ENCODE measurements around the gene FBH1.

The FBH1 gene

DNA sequence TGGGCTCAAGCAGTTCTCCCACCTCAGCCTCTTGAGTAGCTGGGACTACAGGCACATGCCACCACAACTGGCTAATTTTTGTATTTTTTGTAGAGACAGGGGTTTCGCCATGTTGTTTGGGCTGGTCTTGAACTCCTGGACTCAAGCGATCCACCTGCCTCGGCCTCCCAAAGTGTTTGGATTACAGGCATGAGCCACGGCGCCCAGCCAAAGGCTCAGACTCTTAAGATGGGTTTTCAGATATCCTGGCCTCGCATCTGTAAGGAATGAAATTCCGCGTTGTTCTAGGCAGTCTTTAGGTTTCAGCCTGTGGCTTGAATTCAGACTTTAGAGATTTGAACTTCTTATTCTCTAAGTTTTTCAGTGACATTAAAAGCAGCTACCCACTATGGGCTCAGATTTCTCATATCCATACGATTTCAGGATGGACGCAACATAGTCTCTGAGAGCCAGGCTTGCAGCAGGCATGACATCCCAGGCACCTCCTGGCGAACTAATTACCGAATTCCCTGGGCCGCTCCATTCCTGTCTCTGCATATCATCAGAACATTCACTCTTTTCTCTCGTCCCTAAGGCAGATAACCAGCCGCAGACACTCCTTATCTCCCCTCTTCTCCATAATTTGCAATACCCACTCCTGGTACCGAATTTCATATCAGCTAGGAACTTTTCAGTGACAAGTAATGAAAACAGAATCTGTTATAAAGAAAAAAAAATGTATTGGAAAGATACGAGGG, 57.6 kb downstream of the FBH1 start:
- Mint-ChIP-seq H3K27ac (no peak overlapping the region), H3K4me3 (no peak overlapping the region), H3K4me1 (ENCODE audit: low read depth) (peaks cover 5% of the 10 kb centered on the region), H3K36me3 (peaks cover 2% of the 10 kb centered on the region), H3K9me3 (ENCODE audit: low read depth) (no peaks in the 10 kb centered on the region), H3K27me3 (no peaks in the 10 kb centered on the region)

DNA sequence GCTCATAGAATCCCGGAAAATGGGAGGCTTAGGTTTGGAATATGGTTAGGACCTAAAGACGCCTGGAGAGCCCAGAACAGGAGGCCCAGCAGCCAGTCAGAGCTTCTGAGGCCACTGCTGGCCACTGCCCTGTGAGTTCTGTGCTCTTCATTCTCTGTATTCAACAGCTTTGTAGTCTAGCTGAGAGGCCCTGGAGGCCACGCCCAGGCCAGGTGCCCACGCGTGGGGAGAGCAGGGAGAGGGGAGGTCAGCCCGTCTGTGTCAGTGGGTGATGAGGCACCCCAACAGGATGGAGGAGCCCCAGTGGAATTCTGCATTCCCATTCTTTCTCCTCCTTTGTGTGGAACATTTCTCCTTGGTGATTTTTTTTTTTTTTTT, 58.2 kb downstream of the FBH1 start:
- Mint-ChIP-seq H3K4me1 (ENCODE audit: low read depth) (peaks cover 5% of the 10 kb centered on the region), H3K9me3 (ENCODE audit: low read depth) (no peaks in the 10 kb centered on the region), H3K4me3 (no peak overlapping the region), H3K27ac (no peak overlapping the region), H3K36me3 (peaks cover 4% of the 10 kb centered on the region), H3K27me3 (no peaks in the 10 kb centered on the region)

DNA sequence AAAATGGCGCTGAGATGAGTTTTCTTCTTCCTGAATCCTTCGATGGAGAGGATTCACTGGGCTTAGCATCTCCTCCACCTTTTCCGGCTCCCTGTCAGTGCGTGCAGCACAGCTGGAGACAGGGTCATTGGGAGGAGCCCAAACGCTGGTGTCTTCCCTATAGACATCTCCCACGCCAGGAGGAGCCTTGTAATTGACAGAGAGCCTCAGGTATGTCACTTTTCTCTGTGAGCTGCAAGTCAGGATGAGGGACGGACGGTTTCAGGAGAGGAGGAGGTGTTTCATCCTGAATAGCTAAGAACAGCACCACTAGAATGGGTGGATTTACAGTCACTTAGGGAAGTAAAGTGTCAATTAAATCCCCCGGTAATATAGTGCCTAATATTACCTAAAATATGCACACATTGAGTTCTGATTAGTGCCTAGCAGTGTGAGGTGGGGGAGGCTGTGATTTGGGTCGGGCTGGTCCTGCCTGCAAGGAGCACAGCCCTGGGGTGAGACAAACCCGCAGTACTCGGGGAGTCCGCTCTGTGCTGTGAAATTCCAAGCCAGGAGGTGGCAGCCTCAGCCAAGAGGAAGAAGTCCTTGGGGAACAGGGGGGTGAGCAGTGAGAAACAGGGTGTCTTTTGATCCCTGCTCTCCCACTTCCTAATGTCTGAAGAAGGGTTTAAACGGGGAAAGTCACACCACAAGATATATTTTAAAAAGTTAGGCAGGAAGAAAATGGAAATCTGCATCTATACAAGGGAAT, 59.1 kb downstream of the FBH1 start:
- Mint-ChIP-seq H3K27me3 (no peaks in the 10 kb centered on the region), H3K4me1 (ENCODE audit: low read depth) (peaks cover 5% of the 10 kb centered on the region), H3K27ac (peak overlapping the region; percentile 50)

DNA sequence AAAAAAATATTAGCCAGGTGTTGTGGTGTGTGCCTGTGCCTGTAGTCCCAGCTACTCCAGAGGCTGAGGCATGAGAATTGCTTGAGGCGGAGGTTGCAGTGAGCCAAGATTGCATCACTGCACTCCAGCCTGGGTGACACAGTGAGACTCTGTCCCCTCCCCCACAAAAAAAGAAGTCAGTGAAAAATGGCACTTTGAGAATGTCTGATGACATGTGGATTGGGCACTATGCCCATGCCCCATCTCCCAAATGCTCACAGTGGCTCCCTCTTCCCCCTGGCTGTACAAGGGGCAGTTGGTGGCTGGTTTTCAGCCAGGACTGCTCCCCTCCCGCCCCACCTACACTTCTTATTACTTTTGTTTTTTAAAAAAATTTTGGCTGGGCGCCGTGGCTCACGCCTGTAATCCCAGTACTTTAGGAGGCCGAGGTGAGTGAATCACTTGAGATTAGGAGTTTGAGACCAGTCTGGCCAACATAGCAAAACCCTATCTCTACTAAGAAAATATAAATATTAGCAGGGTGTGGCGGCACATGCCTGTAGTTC, 61.2 kb downstream of the FBH1 start:
- Mint-ChIP-seq H3K4me1 (ENCODE audit: low read depth) (peaks cover under 1% of the 10 kb centered on the region), H3K36me3 (peaks cover 4% of the 10 kb centered on the region), H3K27ac (no peak overlapping the region), H3K9me3 (ENCODE audit: low read depth) (no peaks in the 10 kb centered on the region), H3K4me3 (no peak overlapping the region), H3K27me3 (no peaks in the 10 kb centered on the region)

More for the DNA sequence above, 59.1 kb downstream of the FBH1 start:
- H3K4me3 Mint-ChIP-seq = no peak overlapping the region
- H3K9me3 Mint-ChIP-seq (ENCODE audit: low read depth) = no peaks in the 10 kb centered on the region
- peaks cover 4% of the 10 kb centered on the region for H3K36me3 Mint-ChIP-seq

DNA sequence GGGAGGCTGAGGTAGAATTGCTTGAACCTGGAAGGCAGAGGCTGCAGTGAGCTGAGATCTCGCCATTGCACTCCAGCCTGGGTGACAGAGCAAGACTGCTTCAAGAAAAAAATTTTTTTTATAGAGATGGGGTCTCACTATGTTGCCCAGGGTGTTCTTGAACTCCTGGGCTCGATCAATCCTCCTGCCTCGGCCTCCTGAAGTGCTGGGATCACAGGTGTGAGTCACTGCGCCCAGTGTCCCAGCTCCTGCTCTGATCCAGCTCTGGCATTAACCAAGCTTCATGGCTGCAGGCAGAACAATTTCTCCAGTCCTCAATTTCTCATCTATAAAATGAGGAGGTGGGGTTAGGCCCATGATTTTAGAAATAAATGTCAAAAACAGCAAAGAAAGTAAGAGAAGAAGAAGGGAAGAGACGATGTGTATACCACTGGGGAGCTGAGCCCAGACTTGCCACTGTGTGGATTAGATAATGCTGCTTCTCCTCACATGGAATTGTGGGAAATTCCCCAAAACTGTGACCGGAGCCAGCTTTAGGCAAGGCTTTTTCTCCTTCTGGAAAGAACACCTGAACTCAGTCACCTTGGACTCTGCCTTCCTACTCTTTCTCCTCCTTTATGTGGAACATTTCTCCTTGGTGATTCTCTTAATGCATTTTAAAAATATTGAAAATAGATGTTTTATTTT, 61.8 kb downstream of the FBH1 start:
- no peak overlapping the region for H3K4me3 Mint-ChIP-seq
- no peaks in the 10 kb centered on the region for H3K4me1 Mint-ChIP-seq (ENCODE audit: low read depth)
- peaks cover 4% of the 10 kb centered on the region for H3K36me3 Mint-ChIP-seq
- H3K9me3 Mint-ChIP-seq (ENCODE audit: low read depth) = no peaks in the 10 kb centered on the region
- no peak overlapping the region for H3K27ac Mint-ChIP-seq
- H3K27me3 Mint-ChIP-seq = no peaks in the 10 kb centered on the region

DNA sequence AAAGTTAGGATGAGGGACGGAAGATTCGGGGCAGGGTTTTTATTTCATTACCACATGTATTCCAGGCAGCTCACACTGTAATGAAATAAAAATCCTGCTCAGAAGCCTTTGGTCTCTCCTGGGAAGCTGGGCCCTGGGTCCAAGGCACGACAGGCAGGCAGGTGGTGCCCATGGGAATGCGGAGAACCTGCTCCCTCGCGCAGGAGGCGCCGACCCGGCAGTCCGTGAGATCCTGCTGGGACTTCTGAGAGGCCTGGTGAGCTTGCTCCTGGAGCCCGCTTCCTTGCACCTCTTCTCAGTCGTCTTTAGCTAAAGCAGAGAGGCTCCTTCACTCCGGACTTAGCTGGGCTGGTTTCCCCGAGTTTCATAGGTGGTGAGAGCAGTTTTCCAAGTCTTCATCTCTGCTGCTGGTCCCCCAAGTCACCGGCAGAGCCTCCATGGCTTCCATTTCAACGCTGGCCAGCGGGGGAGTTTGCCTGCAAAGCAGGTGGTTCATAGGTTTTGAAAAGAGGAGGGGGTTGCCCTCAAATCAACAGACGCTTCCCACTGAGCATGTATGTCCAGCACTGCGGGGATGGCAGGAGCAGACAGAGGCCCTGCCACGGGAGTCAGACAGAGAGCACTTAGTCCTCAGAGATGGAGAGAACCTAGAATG, 62.8 kb downstream of the FBH1 start:
- Mint-ChIP-seq H3K27ac (no peak overlapping the region), H3K9me3 (ENCODE audit: low read depth) (no peaks in the 10 kb centered on the region), H3K4me3 (no peak overlapping the region), H3K4me1 (ENCODE audit: low read depth) (no peaks in the 10 kb centered on the region), H3K27me3 (no peaks in the 10 kb centered on the region), H3K36me3 (peaks cover 5% of the 10 kb centered on the region)

DNA sequence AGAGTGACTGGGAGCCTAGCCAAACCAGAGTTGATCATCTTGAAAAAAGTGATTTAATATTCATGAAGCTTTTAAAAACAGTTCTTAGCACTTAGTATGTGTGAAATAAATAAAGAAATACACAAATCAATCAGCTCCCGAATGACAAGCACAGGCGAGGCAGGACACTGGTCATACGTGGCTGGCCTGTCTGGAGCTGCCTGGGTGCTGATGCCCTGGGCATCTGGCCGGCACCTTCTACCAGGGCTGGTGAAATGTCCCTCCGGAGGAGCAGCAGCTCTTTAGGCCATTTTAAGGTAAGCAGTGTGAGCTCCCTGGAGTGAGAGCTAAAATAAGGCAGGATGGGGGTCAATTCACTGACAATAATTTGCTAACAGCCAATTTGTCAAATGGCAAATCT, 63.6 kb downstream of the FBH1 start:
- Mint-ChIP-seq H3K9me3 (ENCODE audit: low read depth) (no peaks in the 10 kb centered on the region), H3K27ac (no peak overlapping the region), H3K4me1 (ENCODE audit: low read depth) (no peaks in the 10 kb centered on the region), H3K4me3 (no peak overlapping the region), H3K27me3 (no peaks in the 10 kb centered on the region), H3K36me3 (peaks cover 7% of the 10 kb centered on the region)

DNA sequence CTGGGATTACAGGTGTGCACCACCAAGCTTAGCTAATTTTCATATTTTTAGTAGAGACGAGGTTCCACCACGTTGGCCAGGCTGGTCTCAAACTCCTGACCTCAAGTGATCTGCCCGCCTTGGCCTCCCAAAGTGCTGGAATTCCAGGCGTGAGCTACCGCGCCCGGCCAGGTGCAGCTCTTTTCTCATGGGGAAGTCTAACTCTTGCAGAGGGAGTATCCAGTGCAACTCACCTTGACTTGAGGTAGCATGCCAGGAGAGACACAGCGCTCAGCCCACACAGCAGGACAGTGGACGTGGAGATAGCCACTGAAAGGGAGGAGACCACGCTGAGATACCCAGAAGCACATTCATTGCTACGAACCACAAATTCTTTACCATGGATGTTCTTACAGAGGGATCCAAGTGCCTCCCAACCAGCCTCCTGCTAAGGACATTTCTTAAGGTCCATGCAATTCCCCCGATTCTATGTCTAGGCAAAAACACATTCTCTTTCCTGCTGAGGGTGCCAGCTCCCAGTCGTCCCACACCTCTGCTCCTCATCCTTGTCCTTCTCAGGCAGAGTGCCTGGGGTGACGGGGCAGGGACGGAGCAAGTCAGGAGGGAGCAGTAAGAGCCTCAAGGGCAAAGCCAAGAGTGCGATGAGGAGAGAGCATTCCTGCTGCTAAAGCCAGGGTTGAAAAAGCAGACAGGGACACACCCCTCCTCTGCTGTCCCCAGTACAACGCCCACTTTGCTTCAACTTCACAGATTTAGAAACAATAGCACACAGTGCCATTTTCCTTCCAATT, 66.3 kb downstream of the FBH1 start:
- H3K36me3 Mint-ChIP-seq = peaks cover 9% of the 10 kb centered on the region
- H3K27ac Mint-ChIP-seq = no peak overlapping the region
- no peak overlapping the region for H3K4me3 Mint-ChIP-seq
- no peaks in the 10 kb centered on the region for H3K4me1 Mint-ChIP-seq (ENCODE audit: low read depth)
- no peaks in the 10 kb centered on the region for H3K27me3 Mint-ChIP-seq
- no peaks in the 10 kb centered on the region for H3K9me3 Mint-ChIP-seq (ENCODE audit: low read depth)

DNA sequence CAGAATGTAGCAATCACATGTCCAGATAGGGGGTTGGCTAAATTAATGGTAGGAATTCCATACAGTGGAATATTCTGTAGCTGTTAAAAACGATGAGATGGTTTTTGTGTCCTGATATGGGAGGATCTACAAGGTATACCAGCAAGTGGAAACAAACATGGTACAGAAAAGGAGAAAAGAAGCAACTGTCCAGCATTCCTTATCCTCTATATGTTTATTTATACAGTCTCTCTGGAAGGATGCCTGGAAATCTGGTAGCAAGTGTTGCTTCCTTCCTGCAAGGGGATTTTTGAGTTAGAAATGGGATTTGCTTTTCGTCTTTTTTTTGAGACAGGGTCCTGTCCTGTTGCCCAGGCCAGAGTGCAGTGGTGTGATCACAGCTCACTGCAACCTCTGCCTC, 68.0 kb downstream of the FBH1 start:
- H3K27ac Mint-ChIP-seq = no peak overlapping the region

DNA sequence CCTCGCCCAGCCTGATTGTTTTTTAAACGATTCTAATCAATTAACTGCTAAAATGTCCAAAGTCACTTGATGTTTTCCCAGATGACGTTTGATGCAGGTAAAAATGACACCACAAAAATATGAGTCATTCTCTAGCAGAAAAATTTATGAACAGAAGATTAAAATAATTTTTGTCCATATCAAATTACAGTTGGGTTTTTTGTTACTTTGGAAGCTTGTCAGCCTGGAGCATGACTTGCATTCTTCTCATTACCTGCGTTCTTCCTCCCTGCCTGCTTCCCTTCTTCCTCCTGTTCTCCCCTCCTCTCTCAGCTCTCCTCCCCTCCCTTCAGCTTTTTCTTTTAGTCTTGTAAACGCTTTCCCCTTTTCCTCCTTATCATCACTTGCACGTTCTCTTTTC, 68.6 kb downstream of the FBH1 start:
- Mint-ChIP-seq H3K27me3 (no peaks in the 10 kb centered on the region), H3K36me3 (peaks cover 14% of the 10 kb centered on the region), H3K9me3 (ENCODE audit: low read depth) (no peaks in the 10 kb centered on the region), H3K4me3 (no peak overlapping the region), H3K4me1 (ENCODE audit: low read depth) (no peaks in the 10 kb centered on the region), H3K27ac (no peak overlapping the region)

More for the DNA sequence above, 68.0 kb downstream of the FBH1 start:
- no peaks in the 10 kb centered on the region for H3K4me1 Mint-ChIP-seq (ENCODE audit: low read depth)
- peaks cover 16% of the 10 kb centered on the region for H3K36me3 Mint-ChIP-seq
- H3K27me3 Mint-ChIP-seq = no peaks in the 10 kb centered on the region
- H3K4me3 Mint-ChIP-seq = no peak overlapping the region
- no peaks in the 10 kb centered on the region for H3K9me3 Mint-ChIP-seq (ENCODE audit: low read depth)

DNA sequence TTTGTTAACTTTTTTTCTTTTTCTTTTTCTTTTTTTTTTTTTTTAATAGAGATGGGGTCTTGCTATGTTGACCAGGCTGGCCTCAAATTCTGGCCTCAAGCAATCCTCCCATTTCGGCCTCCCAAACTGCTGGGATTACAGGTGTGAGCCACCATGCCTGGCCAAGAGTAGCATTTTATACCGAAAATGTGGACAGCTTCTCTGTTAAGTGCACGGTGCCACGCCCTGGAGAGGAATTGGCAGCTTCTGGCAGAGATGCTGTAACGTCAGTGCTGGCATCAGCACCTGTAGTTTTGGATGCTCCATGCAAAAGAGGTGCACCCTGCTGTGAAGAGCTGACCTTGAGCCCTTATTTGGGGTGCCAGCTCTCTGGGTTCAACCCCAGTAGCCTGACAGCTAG, 69.1 kb downstream of the FBH1 start:
- no peak overlapping the region for H3K4me3 Mint-ChIP-seq
- no peaks in the 10 kb centered on the region for H3K4me1 Mint-ChIP-seq (ENCODE audit: low read depth)
- H3K9me3 Mint-ChIP-seq (ENCODE audit: low read depth) = no peaks in the 10 kb centered on the region
- no peaks in the 10 kb centered on the region for H3K27me3 Mint-ChIP-seq
- H3K27ac Mint-ChIP-seq = no peak overlapping the region
- peaks cover 14% of the 10 kb centered on the region for H3K36me3 Mint-ChIP-seq

DNA sequence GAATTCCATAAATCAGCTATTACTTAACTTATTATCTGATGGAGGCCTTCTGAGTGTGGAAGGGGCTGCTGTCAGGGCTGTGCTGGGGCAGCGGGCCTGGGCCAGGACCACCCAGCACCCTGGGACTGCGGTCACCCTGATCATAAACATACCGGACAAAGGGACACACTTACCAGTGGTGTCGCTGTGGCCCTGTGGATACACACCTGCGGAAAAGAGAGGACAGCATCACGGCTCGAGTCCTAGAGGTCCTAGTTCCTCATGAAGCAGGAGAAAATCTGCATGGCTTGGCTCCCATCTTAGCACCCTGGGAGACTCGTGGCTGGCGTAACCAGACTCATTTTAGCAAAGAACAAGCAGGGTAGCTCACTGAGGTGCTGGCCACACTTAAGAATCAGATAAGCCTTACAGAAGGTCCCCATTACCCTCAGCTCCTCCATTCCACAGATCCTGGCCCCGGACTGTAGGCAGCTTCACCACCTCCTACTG, 69.6 kb downstream of the FBH1 start:
- Mint-ChIP-seq H3K36me3 (peaks cover 14% of the 10 kb centered on the region), H3K4me1 (ENCODE audit: low read depth) (no peaks in the 10 kb centered on the region)

DNA sequence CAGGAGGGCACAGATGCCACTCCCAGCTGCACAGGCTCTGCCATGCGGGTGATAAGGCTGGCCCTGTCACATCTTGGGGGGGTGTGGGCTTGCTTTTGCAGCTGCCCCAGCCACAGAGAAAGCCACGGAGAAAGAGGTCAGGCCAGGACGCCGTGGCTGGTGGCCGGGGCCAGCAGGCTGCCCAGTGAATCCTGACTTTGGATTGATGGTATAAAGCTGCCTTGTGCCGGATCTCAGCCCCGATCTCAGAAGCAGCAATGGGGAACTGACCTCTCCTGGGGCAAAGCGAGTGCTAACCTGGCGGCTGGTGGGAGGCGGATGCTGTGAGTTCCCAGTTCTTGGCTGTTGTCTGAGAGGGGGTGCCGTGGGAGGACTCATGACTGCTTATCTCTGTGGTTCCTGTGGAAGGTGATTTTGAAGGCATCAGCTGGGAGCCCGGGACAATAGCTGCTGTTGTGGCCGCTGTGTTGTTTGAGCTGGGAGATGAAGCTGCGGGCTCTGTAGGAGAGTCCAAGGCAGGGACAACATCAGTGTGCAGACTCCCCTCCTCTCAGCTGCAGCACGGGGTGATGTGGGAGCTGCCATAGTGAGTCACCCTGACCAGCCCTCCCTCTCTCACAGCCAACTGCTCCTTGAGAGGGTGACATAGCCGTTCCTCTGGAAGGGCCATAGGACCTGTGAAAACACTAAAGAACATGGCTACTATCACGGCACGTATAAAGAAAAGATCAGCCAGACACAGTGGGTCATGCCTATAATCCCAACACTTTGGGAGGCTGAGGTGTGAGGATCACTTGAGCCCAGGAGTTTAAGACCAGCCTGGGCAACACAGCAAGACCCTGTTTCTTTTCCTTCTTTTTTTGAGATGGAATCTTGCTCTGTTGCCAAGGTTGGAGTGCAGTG, 70.3 kb downstream of the FBH1 start:
- Mint-ChIP-seq H3K9me3 (ENCODE audit: low read depth) (no peaks in the 10 kb centered on the region), H3K27me3 (no peaks in the 10 kb centered on the region), H3K4me1 (ENCODE audit: low read depth) (no peaks in the 10 kb centered on the region)

More for the DNA sequence above, 69.6 kb downstream of the FBH1 start:
- Mint-ChIP-seq H3K27ac (no peak overlapping the region), H3K9me3 (ENCODE audit: low read depth) (no peaks in the 10 kb centered on the region), H3K4me3 (no peak overlapping the region), H3K27me3 (no peaks in the 10 kb centered on the region)

More for the DNA sequence above, 70.3 kb downstream of the FBH1 start:
- H3K4me3 Mint-ChIP-seq = no peak overlapping the region
- no peak overlapping the region for H3K27ac Mint-ChIP-seq
- peaks cover 14% of the 10 kb centered on the region for H3K36me3 Mint-ChIP-seq

All from activated naive CD8-positive, alpha-beta T cell (primary cell).